GM12872 (cell line): ENCODE results near the gene OR5A2.

ENCODE experiments used
- TF ChIP-seq, protein P1 (sequence below): IDR thresholded peaks from 3 replicates; pipeline ENCODE4 v1.5.1; 2011; ENCODE audit warnings: low read depth, mild to moderate bottlenecking, low read length, moderate library complexity; ENCODE audit not compliant: insufficient read depth

Gene OR5A2, protein sequence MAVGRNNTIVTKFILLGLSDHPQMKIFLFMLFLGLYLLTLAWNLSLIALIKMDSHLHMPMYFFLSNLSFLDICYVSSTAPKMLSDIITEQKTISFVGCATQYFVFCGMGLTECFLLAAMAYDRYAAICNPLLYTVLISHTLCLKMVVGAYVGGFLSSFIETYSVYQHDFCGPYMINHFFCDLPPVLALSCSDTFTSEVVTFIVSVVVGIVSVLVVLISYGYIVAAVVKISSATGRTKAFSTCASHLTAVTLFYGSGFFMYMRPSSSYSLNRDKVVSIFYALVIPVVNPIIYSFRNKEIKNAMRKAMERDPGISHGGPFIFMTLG

DNA sequence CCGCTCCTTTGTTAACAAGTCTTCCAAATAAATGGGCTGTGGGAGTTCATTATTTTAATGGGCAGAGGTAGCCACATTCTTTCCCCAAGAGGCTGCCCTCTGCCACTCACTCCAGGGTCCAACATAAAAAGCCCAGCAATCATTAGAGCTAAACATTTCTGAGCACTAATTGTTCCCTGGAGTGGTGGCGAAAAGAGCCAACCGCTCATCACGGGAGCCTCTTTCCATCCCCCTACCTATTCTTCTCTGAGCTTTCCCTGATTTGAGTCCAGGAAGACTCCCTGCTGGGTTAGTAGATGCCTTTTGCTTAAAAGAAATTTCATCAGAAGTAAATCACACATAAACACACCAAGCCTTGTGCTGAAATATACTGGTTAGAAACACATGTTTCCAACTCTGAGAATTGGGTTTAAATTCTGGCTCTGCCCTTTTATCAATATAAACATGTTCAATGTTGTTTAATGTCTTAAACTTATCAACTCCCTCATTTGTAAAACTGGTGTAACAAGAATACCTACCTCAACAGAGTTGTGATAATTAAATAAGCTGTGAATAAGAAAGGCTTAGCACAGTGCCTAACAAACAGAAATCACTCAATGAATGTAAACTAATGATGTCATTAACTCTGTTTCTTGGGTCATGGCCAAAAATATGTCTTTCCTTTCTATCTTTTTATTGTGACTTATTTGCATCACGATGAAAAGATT is at the start of gene OR5A2:
OR5A2 (minus strand) TSS at position 53 of the 707 bp plus-strand sequence. CDS start 3,460 bp downstream, outside the sequence.
- TF ChIP-seq, protein P1, sequence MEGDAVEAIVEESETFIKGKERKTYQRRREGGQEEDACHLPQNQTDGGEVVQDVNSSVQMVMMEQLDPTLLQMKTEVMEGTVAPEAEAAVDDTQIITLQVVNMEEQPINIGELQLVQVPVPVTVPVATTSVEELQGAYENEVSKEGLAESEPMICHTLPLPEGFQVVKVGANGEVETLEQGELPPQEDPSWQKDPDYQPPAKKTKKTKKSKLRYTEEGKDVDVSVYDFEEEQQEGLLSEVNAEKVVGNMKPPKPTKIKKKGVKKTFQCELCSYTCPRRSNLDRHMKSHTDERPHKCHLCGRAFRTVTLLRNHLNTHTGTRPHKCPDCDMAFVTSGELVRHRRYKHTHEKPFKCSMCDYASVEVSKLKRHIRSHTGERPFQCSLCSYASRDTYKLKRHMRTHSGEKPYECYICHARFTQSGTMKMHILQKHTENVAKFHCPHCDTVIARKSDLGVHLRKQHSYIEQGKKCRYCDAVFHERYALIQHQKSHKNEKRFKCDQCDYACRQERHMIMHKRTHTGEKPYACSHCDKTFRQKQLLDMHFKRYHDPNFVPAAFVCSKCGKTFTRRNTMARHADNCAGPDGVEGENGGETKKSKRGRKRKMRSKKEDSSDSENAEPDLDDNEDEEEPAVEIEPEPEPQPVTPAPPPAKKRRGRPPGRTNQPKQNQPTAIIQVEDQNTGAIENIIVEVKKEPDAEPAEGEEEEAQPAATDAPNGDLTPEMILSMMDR: no peak

DNA sequence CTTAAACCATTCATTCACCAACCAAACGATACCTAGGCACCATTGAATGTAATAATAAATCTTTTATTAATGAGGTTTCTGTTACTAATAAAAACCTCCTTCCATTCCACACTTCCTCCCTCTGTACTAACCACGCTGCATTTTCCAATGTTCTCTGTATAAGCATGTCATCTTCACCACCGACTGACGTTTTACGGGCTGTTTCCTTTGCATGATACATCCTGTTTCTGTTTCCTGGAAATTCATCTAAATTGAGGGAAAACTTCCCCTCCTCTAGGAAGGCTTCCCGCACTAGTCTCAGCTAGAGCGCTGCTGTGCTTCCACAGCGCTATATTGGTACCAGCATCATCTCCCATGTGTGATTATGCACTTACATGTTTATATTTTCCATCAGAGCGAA is 49.0 kb upstream of the OR5A2 start:
- TF ChIP-seq, protein P1: no peak

DNA sequence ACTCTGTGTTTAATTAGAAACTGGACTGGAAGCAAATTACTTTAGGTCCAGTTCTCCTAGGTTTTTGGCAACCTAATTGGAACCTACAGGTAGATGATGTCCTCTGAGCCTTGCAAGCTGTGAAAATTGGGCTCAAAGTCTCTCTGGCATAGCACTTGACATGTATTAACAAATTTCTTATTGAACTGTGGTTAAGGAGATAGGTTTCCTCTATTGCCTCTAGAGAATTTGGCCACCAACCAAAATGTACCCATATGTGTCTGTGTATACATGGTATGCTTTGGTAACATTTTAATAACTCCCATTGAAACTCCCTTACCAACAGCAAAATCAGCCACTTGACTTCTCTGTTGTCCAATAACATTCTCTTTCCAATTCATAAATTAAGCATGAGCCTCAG is 46.8 kb upstream of the OR5A2 start, which contains the start of gene OR4D10:
OR4D10 (plus strand) TSS at position 301 of the 400 bp plus-strand sequence. CDS start 4,115 bp downstream, outside the sequence.
- TF ChIP-seq, protein P1: no peak

DNA sequence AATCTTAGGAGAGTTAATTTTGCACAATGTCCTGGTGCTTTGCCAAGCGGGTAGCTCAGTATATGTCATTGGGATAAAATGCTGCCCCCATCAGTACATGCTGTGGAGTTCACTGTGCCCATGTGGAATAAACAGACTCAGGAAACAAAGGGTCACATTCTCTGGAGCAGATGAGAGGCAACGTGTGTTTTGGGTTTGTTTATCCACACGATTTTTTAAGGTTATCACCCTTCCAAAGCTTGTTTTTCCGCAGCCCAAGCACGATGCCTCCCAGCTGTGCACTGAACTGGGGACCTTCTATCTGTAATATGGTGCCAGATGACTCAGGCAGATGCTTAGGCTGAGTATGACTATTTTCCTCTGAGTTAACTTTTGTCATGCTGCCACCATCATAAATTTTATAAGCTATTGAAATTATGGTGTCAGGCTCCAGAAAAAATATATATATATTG is 37.0 kb upstream of the OR5A2 start:
- TF ChIP-seq, protein P1: no peak

DNA sequence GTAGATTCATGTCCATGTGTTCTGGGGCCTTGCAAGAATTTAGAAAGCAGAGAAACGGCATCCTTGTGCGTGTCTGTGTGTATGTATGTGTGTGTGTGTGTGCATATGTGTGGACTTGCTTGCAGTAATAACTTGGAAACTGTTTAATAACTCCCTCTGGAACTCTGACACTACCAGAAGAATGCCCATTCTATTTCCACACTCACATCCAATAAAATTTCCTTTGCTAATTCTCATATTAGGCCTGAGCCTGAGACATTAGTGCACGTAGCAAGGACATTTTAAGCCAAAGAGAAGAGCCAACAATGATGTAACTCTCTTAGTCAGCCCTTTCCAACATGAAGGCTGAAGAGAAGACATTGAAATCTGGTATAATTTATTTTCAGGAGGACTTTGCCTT is 33.7 kb upstream of the OR5A2 start:
- TF ChIP-seq, protein P1: no peak

DNA sequence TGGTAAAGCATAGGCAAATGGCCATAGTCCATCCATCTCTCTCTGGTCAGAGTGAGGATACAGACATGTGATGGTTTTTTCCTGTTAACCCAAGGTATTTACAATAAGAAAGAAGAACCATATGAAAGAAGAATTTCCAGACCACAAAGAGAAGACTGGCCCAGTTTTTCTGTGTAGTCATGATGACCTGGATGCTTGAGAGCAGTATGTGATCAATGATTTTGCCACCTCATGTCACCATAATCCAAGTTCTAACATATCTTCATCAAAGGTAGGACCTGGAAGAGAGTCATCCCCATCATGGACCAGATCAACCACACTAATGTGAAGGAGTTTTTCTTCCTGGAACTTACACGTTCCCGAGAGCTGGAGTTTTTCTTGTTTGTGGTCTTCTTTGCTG is 30.4 kb upstream of the OR5A2 start, which contains the start of gene OR4D6:
OR4D6 (plus strand) TSS at position 301 of the 400 bp plus-strand sequence; CDS start at position 301, 0 bp downstream.
- TF ChIP-seq, protein P1: no peak

DNA sequence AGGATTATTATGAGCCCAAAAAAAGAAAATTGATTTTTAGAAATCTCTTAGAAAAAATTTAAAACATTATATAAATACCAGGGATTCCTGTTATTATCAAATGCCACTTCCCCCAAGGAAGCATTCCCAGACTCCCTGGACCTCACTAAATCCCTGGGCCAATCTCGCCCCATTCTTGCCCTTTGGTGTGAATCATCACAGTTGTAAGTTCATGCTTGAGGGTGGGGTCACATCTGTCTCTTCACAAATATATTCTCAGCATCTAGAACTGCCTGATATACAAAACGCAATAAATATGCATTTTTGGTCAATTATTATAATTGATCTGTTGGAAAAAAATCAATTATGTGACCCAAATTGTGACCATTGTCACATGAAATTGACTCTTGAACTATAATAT is 22.3 kb upstream of the OR5A2 start:
- TF ChIP-seq, protein P1: no peak
